Progenitor cell of endocrine pancreas (in vitro differentiated cells): ENCODE results near the gene UBALD2. TPM values are rescaled to one million over a fixed set of nuclear protein-coding genes. Genes with fewer than 3 reads are reported as not detected.
"Not testable (repeated sequence)": the region's sequence is repeated elsewhere in the genome, so short reads cannot be mapped to it uniquely, and the experiment has no call there.

Experiments used
- DNase-seq: peaks from one replicate; pipeline ENCODE4 v3.0.0; 2021; ENCODE audit warnings: low spot score; ENCODE audit not compliant: unreplicated experiment
- H3K27ac Mint-ChIP-seq: 2 replicates; pipeline ENCODE4 v1.8.0; 2021; ENCODE audit warnings: mild to moderate bottlenecking, moderate library complexity, mixed read lengths
- H3K27me3 Mint-ChIP-seq: 2 replicates; pipeline ENCODE4 v1.8.0; 2021; ENCODE audit warnings: mixed read lengths
- H3K36me3 Mint-ChIP-seq: 2 replicates; pipeline ENCODE4 v1.8.0; 2022; ENCODE audit warnings: mixed read lengths; ENCODE audit not compliant: insufficient read depth
- H3K4me1 Mint-ChIP-seq: 2 replicates; pipeline ENCODE4 v1.8.0; 2021; ENCODE audit warnings: low read depth, mixed read lengths
- H3K4me3 Mint-ChIP-seq: 2 replicates; pipeline ENCODE4 v1.8.0; 2021; ENCODE audit warnings: low read depth, mild to moderate bottlenecking, moderate library complexity, mixed read lengths
- H3K9me3 Mint-ChIP-seq: 2 replicates; pipeline ENCODE4 v1.8.0; 2021; ENCODE audit warnings: low read depth, mixed read lengths
- CTCF ChIP-seq: fragments of 200-600 bp; sonication (generic); IDR thresholded peaks from one replicate; pipeline ENCODE4 v1.5.0; 2021; ENCODE audit warnings: antibody characterized with exemption, mild to moderate bottlenecking; ENCODE audit not compliant: unreplicated experiment
- total RNA-seq: library from RNA; stranded (reverse); gene quantifications from 2 replicates; pipeline ENCODE4 v1.2.1, GENCODE V29; 2021

The UBALD2 gene
- total RNA-seq, 1 donor from 2014 or later, result 36.3 TPM

GRCh38 chr17:76266244-76266938 is 1.2 kb downstream of the UBALD2 start:
- H3K4me1 Mint-ChIP-seq, result peaks cover 40% of the 10 kb centered on the region
- no peaks in the 10 kb centered on the region for H3K27me3 Mint-ChIP-seq
- peak overlapping the region; percentile 89 for H3K27ac Mint-ChIP-seq
- H3K36me3 Mint-ChIP-seq, result peaks cover 4% of the 10 kb centered on the region
- no peak for DNase-seq
- TF ChIP-seq CTCF, result no peak
- no peaks in the 10 kb centered on the region for H3K9me3 Mint-ChIP-seq
- H3K4me3 Mint-ChIP-seq, result peak overlapping the region; percentile 82

GRCh38 chr17:76267051-76267576 is 2.0 kb downstream of the UBALD2 start:
- Mint-ChIP-seq H3K4me3 (peak overlapping the region; percentile 82), H3K27me3 (no peaks in the 10 kb centered on the region), H3K36me3 (peaks cover 4% of the 10 kb centered on the region), H3K4me1 (peaks cover 35% of the 10 kb centered on the region), H3K27ac (peak overlapping the region; percentile 89), H3K9me3 (no peaks in the 10 kb centered on the region)
- no peak for DNase-seq
- TF ChIP-seq CTCF, result no peak

- H3K27me3 Mint-ChIP-seq, H3K36me3 Mint-ChIP-seq, H3K9me3 Mint-ChIP-seq, DNase-seq: not testable (repeated sequence)
- Mint-ChIP-seq H3K4me3 (peak overlapping the region; percentile 50), H3K27ac (peak overlapping the region; percentile 73), H3K4me1 (peaks cover 30% of the 10 kb centered on the region)
These were observed 2.4 kb downstream of the UBALD2 start for GRCh38 chr17:76267581-76268001.

- Mint-ChIP-seq H3K27me3 (no peaks in the 10 kb centered on the region), H3K27ac (peak overlapping the region; percentile 73), H3K36me3 (peaks cover 4% of the 10 kb centered on the region), H3K4me1 (peaks cover 24% of the 10 kb centered on the region), H3K9me3 (no peaks in the 10 kb centered on the region), H3K4me3 (peak overlapping the region; percentile 50)
- no peak for TF ChIP-seq CTCF
- DNase-seq, result no peak
These were observed 3.0 kb downstream of the UBALD2 start for GRCh38 chr17:76268015-76268749.

- Mint-ChIP-seq H3K9me3 (no peaks in the 10 kb centered on the region), H3K27ac (peak overlapping the region; percentile 41), H3K4me3 (no peak overlapping the region), H3K27me3 (no peaks in the 10 kb centered on the region), H3K4me1 (peaks cover 17% of the 10 kb centered on the region), H3K36me3 (peaks cover 4% of the 10 kb centered on the region)
- DNase-seq, result no peak
- TF ChIP-seq CTCF, result no peak
These were observed 4.1 kb downstream of the UBALD2 start for GRCh38 chr17:76268991-76269981.
